PFSK-1 (cell line): ENCODE data around the gene ADAP1.

Experiments used
- POLR2AphosphoS5 ChIP-seq: IDR thresholded peaks from 2 replicates; pipeline ENCODE4 v1.6.1; 2012; ENCODE audit warnings: low read depth, mild to moderate bottlenecking, control low read depth, low read length, moderate library complexity
- REST ChIP-seq, 2 experiments: IDR thresholded peaks; 2 replicates each; pipeline versions ENCODE4 v1.6.1 to v1.8.0; 2011 to 2012; ENCODE audit warnings: low read depth in 2 of 2, low read length in 2 of 2, control low read depth in 1 of 2, inconsistent platforms in 1 of 2, mild to moderate bottlenecking in 1 of 2, moderate library complexity in 1 of 2; ENCODE audit not compliant: insufficient read depth in 1 of 2
- SIN3A ChIP-seq: IDR thresholded peaks from 2 replicates; pipeline ENCODE4 v1.6.1; 2012; ENCODE audit warnings: mild to moderate bottlenecking, low read length, moderate library complexity, borderline replicate concordance; ENCODE audit not compliant: insufficient read depth
- TAF1 ChIP-seq: IDR thresholded peaks from 2 replicates; pipeline ENCODE4 v1.6.1; 2012; ENCODE audit warnings: low read length, control low read depth, borderline replicate concordance; ENCODE audit not compliant: insufficient read depth

GRCh38 chr7:997404-998395, 43.2 kb upstream of the ADAP1 start:
- no peak for TF ChIP-seq REST (IDR thresholded peaks at IDR 0.05; ENCODE audit: insufficient read depth in 1 of 2, low read depth in 2 of 2, low read length in 2 of 2)
- no peak for TF ChIP-seq SIN3A
- no peak for TF ChIP-seq POLR2AphosphoS5
- no peak for TF ChIP-seq TAF1
